GM23338 (cell line): Measurements from ENCODE around the gene ELP2.

ENCODE experiments used
- CREB1 ChIP-seq: fragments of 250-450 bp; sonication (Bioruptor Pico); IDR thresholded peaks from 2 replicates; pipeline ENCODE4 v1.5.0; 2020; ENCODE audit warnings: low read depth, mild to moderate bottlenecking, moderate library complexity
- EZH2 ChIP-seq: fragments of 200-600 bp; sonication (generic); IDR thresholded peaks from one replicate; pipeline ENCODE4 v1.8.0; 2017; ENCODE audit warnings: antibody characterized with exemption, mild to moderate bottlenecking, low read depth; ENCODE audit not compliant: unreplicated experiment
- EZH2phosphoT487 ChIP-seq: fragments of 200-600 bp; sonication (generic); IDR thresholded peaks from one replicate; pipeline ENCODE4 v1.8.1; 2018; ENCODE audit warnings: antibody characterized with exemption; ENCODE audit not compliant: unreplicated experiment
- POLR2AphosphoS5 ChIP-seq: IDR thresholded peaks from 2 replicates; pipeline ENCODE4 v1.6.1; 2016; ENCODE audit warnings: antibody characterized with exemption, low read depth
- TF ChIP-seq, protein P1 (sequence below), 2 experiments: fragments of 200-600 bp in 1 of 2; sonication (generic) in 1 of 2; conservative IDR thresholded peaks; 2 replicates each; pipeline versions ENCODE4 v1.5.1 to v1.6.1; 2016 to 2017; ENCODE audit warnings: antibody characterized with exemption in 2 of 2, low read depth in 2 of 2, mild to moderate bottlenecking in 2 of 2, moderate library complexity in 1 of 2
- TF ChIP-seq, protein P2 (sequence below): IDR thresholded peaks from one replicate; pipeline ENCODE4 v1.6.1; 2018; ENCODE audit warnings: antibody characterized with exemption; ENCODE audit not compliant: unreplicated experiment

DNA sequence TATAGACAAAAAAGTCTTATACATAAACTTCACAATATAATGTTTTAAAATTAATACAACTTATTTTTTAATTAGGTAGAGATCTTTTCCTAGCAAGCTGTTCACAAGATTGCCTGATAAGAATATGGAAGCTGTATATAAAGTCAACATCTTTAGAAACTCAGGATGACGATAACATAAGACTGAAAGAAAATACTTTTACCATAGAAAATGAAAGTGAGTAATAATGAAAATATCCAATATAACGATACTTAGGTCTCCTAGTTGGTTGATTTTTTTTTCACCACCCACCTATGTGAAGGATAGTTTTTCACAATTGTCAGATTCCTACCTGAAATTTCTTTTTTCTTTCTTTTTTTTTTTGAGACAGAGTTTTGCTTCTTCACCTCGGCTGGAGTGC lies 13.1 kb downstream of the ELP2 start:
- TF ChIP-seq, protein P1, sequence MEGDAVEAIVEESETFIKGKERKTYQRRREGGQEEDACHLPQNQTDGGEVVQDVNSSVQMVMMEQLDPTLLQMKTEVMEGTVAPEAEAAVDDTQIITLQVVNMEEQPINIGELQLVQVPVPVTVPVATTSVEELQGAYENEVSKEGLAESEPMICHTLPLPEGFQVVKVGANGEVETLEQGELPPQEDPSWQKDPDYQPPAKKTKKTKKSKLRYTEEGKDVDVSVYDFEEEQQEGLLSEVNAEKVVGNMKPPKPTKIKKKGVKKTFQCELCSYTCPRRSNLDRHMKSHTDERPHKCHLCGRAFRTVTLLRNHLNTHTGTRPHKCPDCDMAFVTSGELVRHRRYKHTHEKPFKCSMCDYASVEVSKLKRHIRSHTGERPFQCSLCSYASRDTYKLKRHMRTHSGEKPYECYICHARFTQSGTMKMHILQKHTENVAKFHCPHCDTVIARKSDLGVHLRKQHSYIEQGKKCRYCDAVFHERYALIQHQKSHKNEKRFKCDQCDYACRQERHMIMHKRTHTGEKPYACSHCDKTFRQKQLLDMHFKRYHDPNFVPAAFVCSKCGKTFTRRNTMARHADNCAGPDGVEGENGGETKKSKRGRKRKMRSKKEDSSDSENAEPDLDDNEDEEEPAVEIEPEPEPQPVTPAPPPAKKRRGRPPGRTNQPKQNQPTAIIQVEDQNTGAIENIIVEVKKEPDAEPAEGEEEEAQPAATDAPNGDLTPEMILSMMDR (conservative IDR thresholded peaks at IDR 0.05; ENCODE audit: low read depth in 2 of 2): no peak
- no peak for TF ChIP-seq POLR2AphosphoS5
- TF ChIP-seq, protein P2, sequence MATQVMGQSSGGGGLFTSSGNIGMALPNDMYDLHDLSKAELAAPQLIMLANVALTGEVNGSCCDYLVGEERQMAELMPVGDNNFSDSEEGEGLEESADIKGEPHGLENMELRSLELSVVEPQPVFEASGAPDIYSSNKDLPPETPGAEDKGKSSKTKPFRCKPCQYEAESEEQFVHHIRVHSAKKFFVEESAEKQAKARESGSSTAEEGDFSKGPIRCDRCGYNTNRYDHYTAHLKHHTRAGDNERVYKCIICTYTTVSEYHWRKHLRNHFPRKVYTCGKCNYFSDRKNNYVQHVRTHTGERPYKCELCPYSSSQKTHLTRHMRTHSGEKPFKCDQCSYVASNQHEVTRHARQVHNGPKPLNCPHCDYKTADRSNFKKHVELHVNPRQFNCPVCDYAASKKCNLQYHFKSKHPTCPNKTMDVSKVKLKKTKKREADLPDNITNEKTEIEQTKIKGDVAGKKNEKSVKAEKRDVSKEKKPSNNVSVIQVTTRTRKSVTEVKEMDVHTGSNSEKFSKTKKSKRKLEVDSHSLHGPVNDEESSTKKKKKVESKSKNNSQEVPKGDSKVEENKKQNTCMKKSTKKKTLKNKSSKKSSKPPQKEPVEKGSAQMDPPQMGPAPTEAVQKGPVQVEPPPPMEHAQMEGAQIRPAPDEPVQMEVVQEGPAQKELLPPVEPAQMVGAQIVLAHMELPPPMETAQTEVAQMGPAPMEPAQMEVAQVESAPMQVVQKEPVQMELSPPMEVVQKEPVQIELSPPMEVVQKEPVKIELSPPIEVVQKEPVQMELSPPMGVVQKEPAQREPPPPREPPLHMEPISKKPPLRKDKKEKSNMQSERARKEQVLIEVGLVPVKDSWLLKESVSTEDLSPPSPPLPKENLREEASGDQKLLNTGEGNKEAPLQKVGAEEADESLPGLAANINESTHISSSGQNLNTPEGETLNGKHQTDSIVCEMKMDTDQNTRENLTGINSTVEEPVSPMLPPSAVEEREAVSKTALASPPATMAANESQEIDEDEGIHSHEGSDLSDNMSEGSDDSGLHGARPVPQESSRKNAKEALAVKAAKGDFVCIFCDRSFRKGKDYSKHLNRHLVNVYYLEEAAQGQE: no peak
- no peak for TF ChIP-seq EZH2phosphoT487
- no peak for TF ChIP-seq EZH2
- TF ChIP-seq CREB1 (CRISPR knock-in tag): no peak
